Psoas muscle (tissue), 8 donors: ENCODE measurements around the gene THRA. TPM values are rescaled to one million over a fixed set of nuclear protein-coding genes. Genes with fewer than 3 reads are reported as not detected.

Experiments used
- ATAC-seq, 4 donors: fragments of 200-7000 bp; cut with Tn5 transposase; one replicate each; pipeline ENCODE4 v1.9.1; 2020; ENCODE audit warnings: moderate library complexity in 3 of 4, mild to moderate bottlenecking in 2 of 4
- DNase-seq, 2 donors: peaks; one replicate each; pipeline ENCODE4 v3.0.0-alpha.2; 2020
- H3K27ac ChIP-seq: fragments of 200-600 bp; one replicate; pipeline ENCODE4 v1.8.0; 2022
- H3K27me3 ChIP-seq, 3 donors: fragments of 200-600 bp in 1 of 3; one replicate each; pipeline versions ENCODE4 v1.6.1 to v1.8.0; 2013 to 2022; ENCODE audit warnings: low read length in 2 of 3, mild to moderate bottlenecking in 2 of 3, moderate library complexity in 1 of 3; ENCODE audit not compliant: insufficient read depth in 3 of 3
- H3K36me3 ChIP-seq, 2 donors: fragments of 200-600 bp in 1 of 2; one replicate each; pipeline versions ENCODE4 v1.6.1 to v1.8.0; 2013 to 2022; ENCODE audit warnings: low read depth in 1 of 2, mild to moderate bottlenecking in 1 of 2, moderate library complexity in 1 of 2; ENCODE audit not compliant: insufficient read depth in 1 of 2
- H3K4me1 ChIP-seq: fragments of 200-600 bp; one replicate; pipeline ENCODE4 v1.8.0; 2022
- H3K4me3 ChIP-seq: fragments of 200-600 bp; one replicate; pipeline ENCODE4 v1.8.0; 2022; ENCODE audit warnings: mild to moderate bottlenecking
- H3K9me3 ChIP-seq: fragments of 200-600 bp; one replicate; pipeline ENCODE4 v1.8.0; 2022
- WGBS, 3 donors: extraction: QIAGEN DNeasy Blood & Tissue Kit; methylation state at CpG; one replicate each; pipeline versions ENCODE4 v1.1.6 to v1.1.7; 2013; 5-methylcytosine and 5-hydroxymethylcytosine counted together
- intact Hi-C, 2 donors: fragments of 100-400 bp; cut with DNase I; formaldehyde crosslinking; loops; one replicate each; pipeline versions ENCODE4 v1.11.0 to v1.14.2; 2022
- polyA plus RNA-seq, 3 donors: library from polyadenylated mRNA; stranded (reverse); fragments of 200-250 nt; gene quantifications; one replicate each; pipeline ENCODE4 v1.2.3, GENCODE V29; 2013
- total RNA-seq, 4 donors: library from RNA; stranded (reverse); fragmentation: NEBNext Ultra II Directional in 2 of 4; extraction: Animal tissue kit (Norgen Biotek cat#: 25700) in 2 of 4; gene quantifications; one replicate each; pipeline versions ENCODE4 v1.2.1 to v1.2.4, GENCODE V29; 2021 to 2023
- TF ChIP-seq, protein P1 (sequence below): fragments of 200-600 bp; IDR thresholded peaks from one replicate; pipeline ENCODE4 v1.8.0; 2022; ENCODE audit warnings: antibody characterized with exemption
- donor health status: healthy with polysubstance abuse.
- donor health status: DM: no; HTN: no; CAD: no; lungs with moderate emphysema.
- donor health status: Bipolar disorder and iron deficiency.
- donor health status: healthy.
- donor health status: DM: yes; HTN: yes; CAD: no.
- donor health status: DM: no; HTN: no; CAD: no.
- donor health status: DM: no; HTN: no; CAD: no.
- donor health status: DM: yes; HTN: yes; CAD: no.

Gene THRA
- total and polyA plus RNA-seq, 7 donors, result 9.5 to 60.0 (median 41.2) TPM

DNA sequence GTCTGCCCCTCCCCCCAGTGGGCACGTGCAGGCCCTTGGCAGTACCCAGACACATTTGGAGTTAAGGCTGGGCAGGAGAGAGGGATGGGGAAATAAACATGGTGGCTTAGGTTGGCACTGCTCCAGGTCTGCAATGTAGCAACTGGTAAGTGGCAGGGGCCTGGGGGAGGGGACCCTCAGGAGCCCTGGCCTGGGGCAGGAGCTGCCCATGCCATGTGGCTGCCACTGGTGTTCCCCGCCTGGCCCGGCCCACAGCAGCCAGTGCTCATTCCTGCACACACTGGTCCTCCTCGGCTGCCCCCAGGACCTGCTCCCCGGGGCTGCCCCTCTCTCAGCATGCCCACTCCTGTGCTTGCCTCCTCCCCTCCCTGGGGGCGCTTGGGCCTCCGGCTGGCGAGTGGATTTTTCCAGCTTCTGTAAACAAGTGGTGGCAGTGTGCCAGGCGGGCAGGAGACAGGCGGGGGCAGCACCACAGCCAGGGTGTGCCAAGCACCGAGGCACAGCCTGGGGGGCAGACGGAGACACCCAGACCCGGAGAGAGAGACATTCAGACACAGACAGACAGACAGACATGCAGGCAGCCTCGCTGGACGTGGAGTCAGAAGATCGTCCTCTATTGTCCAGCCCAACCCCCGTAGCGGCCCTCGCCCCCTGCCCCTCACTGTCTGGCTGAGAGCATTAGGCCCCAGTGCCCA lies 9.4 kb downstream of the THRA start:
- peak overlapping the region; percentile 63 for H3K4me3 ChIP-seq
- intact Hi-C loops, result no loop called here

DNA sequence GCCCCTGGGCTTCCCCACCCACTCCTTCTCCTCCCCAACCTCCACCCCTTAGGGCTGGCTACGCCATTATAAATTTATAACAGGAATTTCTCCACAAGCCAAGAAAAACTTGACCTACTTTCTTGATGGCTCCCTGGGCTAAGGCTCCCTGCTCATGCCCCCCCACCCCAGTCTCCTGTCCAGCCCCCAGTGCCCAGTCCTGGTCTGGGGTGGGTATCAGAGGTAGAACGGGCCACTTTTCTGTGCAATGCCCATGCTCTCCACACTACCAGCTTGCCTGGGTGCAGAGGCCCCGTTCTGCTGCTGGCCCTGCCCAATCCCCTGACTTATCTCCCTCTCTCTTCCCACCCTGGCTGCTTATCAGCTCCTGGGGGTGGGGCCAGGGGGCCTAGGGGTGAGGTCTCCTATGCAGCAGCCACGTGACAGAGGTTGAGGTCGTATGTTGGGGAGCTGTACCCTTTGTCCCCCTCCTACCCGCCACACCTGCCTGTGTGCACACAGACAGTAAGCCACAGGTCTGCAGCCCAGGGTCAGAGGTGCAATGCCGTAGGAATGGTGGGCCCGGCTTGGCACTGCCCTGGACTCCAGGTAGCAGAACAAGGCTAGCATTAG lies 10.1 kb downstream of the THRA start:
- H3K9me3 ChIP-seq, result no peaks in the 10 kb centered on the region
- DNase-seq (peak in 1 of 2 donors; percentile 59), ATAC-seq (no peak)
- WGBS, 3 donors, result 31 to 48% (median 34%) methylated on average over 8 of the region's 8 CpGs
- TF ChIP-seq, protein P1, sequence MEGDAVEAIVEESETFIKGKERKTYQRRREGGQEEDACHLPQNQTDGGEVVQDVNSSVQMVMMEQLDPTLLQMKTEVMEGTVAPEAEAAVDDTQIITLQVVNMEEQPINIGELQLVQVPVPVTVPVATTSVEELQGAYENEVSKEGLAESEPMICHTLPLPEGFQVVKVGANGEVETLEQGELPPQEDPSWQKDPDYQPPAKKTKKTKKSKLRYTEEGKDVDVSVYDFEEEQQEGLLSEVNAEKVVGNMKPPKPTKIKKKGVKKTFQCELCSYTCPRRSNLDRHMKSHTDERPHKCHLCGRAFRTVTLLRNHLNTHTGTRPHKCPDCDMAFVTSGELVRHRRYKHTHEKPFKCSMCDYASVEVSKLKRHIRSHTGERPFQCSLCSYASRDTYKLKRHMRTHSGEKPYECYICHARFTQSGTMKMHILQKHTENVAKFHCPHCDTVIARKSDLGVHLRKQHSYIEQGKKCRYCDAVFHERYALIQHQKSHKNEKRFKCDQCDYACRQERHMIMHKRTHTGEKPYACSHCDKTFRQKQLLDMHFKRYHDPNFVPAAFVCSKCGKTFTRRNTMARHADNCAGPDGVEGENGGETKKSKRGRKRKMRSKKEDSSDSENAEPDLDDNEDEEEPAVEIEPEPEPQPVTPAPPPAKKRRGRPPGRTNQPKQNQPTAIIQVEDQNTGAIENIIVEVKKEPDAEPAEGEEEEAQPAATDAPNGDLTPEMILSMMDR, result no peak
- H3K4me1 ChIP-seq, result peaks cover 85% of the 10 kb centered on the region
- peak overlapping the region; percentile 94 for H3K27ac ChIP-seq
- H3K36me3 ChIP-seq, result peaks cover 0 to 31% of the 10 kb centered on the region in 2 donors
- intact Hi-C loops, result no loop called here
- H3K4me3 ChIP-seq, result peak overlapping the region; percentile 63
- H3K27me3 ChIP-seq, result no peaks in the 10 kb centered on the region

More for the DNA sequence above, 9.4 kb downstream of the THRA start:
- peak; percentile 43 to 65 (median 60) for ATAC-seq
- DNase-seq, result peak; percentile 82 to 91
- TF ChIP-seq, protein P1, result no peak
- peaks cover 0 to 24% of the 10 kb centered on the region in 2 donors for H3K36me3 ChIP-seq
- no peaks in the 10 kb centered on the region for H3K9me3 ChIP-seq
- 5 to 10% (median 9%) methylated on average over 12 to 19 of the region's 19 CpGs for WGBS, 3 donors
- H3K4me1 ChIP-seq, result peaks cover 85% of the 10 kb centered on the region
- no peaks in the 10 kb centered on the region for H3K27me3 ChIP-seq
- peak overlapping the region; percentile 94 for H3K27ac ChIP-seq

DNA sequence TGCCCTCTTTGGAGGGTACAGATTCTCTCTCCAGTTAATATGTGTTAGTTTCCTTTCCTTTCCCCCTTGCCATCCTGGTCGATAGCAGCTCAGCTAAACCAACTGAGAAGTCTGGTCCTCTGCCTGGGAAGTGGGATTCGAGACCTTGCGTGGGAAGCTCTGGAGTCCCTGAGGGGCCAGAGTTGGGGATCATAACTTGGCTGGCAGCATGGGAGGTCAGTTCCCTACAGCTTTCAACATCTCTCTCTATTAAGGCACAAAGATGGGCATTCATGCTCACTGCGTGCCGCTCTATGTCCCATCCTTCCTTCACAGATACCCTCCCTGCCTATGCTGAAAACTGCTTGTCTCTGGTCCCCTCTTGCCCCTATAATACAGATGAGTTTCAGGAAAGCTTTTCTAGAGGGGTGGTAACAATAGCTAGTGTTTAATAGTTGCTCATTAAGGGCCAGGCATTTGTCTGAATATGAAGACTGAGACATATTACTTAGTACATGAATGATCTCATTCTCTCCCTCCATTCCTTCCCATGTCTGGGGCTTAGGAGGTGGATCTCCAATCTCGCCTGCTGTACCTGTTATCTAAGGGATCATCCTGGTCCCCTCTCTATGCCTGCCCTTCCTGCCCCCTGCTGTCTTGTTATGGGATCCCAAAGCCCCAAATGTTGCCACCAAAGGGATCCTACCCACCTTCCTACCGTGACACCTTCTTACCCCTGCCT lies 10.8 kb downstream of the THRA start:
- TF ChIP-seq, protein P1, result no peak
- ATAC-seq (no peak), DNase-seq (no peak)
- Histone ChIP-seq H3K27ac (peak overlapping the region; percentile 94), H3K4me1 (peaks cover 83% of the 10 kb centered on the region), H3K4me3 (no peak overlapping the region), H3K27me3 (no peaks in the 10 kb centered on the region), H3K36me3 (peaks cover 0 to 39% of the 10 kb centered on the region in 2 donors), H3K9me3 (no peaks in the 10 kb centered on the region)
- intact Hi-C loops, result no loop called here
- WGBS, 3 donors, result 63 to 78% (median 66%) methylated on average over 7 of the region's 7 CpGs

DNA sequence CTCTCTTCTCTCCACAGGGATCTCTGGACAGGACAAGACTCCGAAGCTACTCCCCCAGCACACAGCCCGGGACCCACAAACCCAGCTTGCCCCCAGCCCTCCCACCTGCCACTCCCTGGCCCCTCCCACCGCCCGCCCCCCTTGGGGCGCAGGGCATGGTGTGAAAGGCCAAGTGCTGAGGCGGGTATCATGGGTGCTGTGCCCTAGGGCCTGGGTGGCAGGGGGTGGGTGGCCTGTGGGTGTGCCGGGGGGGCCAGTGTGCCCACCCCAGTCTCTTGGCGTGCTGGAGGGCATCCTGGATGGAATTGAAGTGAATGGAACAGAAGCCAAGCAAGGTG lies 11.4 kb downstream of the THRA start:
- H3K4me1 ChIP-seq, result peaks cover 80% of the 10 kb centered on the region
- H3K4me3 ChIP-seq, result no peak overlapping the region
- no peaks in the 10 kb centered on the region for H3K27me3 ChIP-seq
- peak overlapping the region; percentile 94 for H3K27ac ChIP-seq
- no peaks in the 10 kb centered on the region for H3K9me3 ChIP-seq
- TF ChIP-seq, protein P1, result no peak
- peaks cover 0 to 44% of the 10 kb centered on the region in 2 donors for H3K36me3 ChIP-seq
- 61 to 84% (median 68%) methylated on average over 7 to 8 of the region's 8 CpGs for WGBS, 3 donors
- ATAC-seq (no peak), DNase-seq (no peak)
- intact Hi-C loops, result no loop called here
